IMR-90 (cell line): ENCODE data around the gene CAPN5.

Experiments used
- CTCF ChIP-seq: conservative IDR thresholded peaks from 2 replicates; pipeline ENCODE4 v1.5.1; 2012; ENCODE audit warnings: mild to moderate bottlenecking, low read depth, low read length, improper control_type of control experiment
- MAFK ChIP-seq: IDR thresholded peaks from 2 replicates; pipeline ENCODE4 v1.6.1; 2012; ENCODE audit warnings: low read depth, low read length, improper control_type of control experiment
- POLR2A ChIP-seq: IDR thresholded peaks from 2 replicates; pipeline ENCODE4 v1.6.1; 2012; ENCODE audit warnings: mild to moderate bottlenecking, low read depth, low read length
- SMC3 ChIP-seq: fragments of 150-350 bp; IDR thresholded peaks from 2 replicates; pipeline ENCODE4 v1.6.1; 2016; ENCODE audit warnings: low read depth, mild to moderate bottlenecking, antibody characterized with exemption, low read length, moderate library complexity

DNA sequence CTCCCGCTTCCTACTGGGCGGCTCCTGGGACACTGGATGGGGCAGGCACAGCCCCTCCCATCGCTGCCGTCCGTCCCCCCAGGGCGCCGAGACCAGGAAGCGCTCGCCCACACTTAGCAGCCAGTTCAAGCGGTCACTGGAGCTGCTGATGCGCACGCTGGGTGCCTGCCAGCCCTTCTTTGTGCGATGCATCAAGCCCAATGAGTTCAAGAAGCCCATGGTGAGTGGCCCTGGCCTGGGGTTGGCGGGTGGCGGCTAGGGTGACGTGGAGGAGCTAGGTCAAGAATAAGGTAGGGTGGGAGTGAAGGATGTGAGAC lies 105.9 kb downstream of the CAPN5 start:
- TF ChIP-seq POLR2A = no peak
- TF ChIP-seq CTCF = no peak
- no peak for TF ChIP-seq SMC3
- TF ChIP-seq MAFK = no peak
